NCI-H510A treated with DMSO at 0.1 percent for 48 hours (cell line): Measurements from ENCODE around the gene KCNMB2.

Experiments
- DNase-seq: peaks from one replicate; lab custom pipeline; 2025; lab: John Stamatoyannopoulos, UW

KCNMB2 gene

GRCh38 chr3:178569826-178570225 is 33.6 kb downstream of the KCNMB2 start:
- DNase-seq = no peak

GRCh38 chr3:178583963-178584575 is 47.8 kb downstream of the KCNMB2 start:
- peak; percentile 55 for DNase-seq

DNA sequence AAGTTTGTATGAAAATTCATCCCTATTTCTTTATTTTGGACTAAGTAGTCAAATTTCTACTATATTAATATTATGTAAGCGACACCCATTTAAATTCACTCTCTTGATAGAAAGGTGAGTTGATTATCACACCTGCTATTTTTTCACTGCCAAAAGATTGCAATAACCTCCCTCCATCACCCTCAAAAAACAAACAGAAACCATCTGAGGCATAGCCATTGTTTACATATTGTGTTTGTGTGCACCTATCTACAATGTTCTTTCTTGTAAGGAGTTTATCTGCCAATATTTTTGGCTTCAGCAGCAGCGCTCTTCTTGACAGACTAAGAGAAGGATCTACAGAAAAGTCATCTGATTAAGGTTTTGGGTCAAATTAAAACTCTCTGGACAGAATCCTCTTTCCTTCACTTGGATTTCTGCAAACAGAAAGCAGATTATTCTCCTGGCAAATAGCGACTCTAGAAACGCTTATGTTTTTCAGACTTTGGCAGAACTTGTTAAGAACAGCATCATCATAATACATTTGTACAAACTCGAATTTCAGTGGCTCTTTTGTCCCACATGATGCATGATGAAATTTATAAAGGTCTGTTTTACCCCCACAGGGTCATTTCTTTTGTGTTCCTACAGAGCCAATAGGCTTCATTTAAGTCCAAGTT is 48.6 kb downstream of the KCNMB2 start:
- DNase-seq = peak; percentile 31

DNA sequence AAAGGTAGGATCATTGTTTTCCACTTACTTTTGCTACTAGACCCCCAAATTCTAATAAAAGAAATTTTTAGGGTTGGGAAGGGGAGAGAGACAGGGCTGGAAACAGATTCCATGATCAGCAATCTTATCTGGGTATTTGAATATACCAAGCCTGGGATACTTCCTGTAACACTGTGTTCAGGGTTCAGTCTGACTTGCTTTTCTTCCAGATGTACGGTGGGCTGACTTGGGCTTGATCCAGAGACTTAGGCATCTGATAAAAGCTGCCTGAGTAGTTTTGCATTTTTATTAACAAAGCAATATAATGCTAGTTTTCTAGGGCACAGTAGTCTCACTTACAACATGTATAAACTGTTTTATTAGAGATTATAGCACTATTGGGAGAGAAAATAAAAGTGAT is 49.2 kb downstream of the KCNMB2 start:
- DNase-seq = no peak

DNA sequence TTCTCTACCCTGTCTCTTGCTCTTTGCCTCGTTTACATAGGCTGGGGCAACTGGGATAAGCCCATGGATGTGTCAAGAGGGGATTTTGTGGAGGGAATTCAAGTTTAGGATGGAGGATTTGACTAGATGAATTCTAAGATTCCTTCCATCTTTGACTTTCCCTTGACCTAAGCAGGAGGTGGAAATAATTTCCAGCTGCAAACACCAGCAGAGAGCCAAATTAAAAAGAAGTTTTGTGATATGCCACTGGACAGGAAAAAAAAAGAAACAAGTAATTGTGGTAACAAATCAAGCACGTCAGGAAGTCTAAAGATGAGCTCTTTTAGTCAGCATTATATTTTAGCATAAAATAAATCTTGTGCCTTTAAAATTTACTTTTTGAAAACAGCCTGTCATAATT is 49.8 kb downstream of the KCNMB2 start:
- DNase-seq = no peak

GRCh38 chr3:178588628-178589027 is 52.4 kb downstream of the KCNMB2 start:
- DNase-seq = no peak

DNA sequence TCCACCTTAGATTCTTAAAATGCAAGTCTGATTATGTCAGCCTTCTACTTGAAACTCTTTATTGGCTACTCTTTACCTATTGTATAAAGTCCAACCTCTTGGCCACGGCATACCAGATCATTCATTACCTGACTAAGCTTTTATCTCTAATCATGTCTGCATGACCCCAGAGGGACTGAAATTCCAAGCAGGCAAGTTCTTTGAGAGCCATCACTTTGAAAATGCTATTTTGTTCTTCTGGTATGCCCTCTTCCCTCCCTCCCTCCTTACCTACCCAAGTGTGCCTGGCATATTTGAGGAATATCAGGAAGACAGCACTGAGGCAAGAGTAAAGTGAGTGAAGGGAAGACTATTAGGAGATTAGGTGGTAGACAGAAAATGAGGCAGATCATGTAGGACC is 57.5 kb downstream of the KCNMB2 start:
- DNase-seq = no peak

DNA sequence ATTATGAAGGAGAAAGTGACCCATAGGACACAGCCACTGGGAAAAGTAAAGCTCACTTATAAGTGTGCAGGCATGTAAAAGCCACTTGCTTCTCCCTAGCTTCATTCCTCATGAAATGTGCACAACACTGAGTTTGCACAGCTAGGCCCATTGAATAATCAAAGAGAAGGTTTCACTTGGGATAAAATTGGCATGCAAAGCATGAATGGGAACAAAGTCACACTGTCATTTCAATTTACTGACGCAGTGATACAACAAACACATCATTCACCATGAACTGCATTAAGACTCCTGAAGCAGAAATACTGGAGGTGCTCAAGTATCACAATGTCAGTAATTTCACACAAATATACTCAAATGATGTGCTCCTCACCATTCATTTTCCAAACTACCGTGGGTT is 61.1 kb downstream of the KCNMB2 start:
- DNase-seq = no peak

GRCh38 chr3:178602856-178603255 is 66.6 kb downstream of the KCNMB2 start:
- peak; percentile 93 for DNase-seq

DNA sequence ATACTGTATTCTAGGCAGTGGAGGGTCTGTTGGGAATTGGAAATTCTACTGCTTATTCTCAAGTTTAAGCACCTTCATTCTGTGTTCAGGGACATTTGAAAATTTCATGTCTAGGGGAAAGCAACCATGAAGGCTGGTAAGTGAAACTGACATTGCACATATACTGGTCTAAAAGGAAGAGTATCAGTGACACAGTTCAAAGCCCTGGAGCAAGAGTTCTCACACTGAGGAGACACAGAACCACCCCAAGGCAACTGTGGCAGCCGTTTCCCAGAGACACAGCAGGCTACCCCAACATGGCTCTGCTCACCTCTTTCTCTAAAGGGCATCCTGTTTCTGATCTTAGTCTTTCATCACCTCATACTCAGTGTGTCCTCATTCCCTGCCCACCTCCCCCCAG is 67.5 kb downstream of the KCNMB2 start:
- no peak for DNase-seq

DNA sequence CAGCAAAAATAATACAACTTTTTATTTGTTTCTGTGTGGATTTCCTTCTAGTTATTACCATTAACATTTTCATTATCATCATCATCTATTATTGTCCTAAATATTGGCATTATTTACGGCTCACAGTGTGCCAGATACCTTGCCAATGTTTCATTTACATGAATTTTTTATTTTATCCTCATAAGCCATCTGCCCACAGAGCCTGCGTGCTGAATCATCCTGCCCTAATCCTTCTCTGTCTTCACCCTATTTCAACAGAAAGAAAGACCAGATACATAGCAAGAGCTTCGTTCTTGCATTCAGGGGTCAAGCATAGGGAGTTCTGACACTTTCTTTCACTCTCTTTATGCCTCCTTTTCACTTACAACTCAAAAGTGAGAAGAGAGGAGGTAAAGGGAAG is 82.0 kb downstream of the KCNMB2 start:
- DNase-seq = no peak

DNA sequence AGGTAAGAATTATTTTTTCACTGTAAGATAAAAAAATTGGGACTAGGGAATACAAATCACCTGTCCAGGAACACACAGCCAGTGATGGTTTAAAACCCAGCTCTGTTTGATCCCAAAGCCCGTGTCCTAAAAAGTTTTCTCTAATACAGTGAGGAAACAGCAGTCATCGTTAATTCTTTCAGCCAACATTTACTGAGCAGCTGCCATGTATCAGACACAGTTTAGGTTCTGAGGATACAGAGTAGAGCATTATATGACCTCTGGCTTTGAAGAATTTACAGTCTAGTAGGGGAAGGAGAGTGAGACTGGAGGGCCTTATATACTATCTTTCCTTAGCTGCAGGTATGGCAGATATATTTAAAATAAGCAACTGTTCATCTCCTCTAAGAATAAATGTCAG is 82.7 kb downstream of the KCNMB2 start:
- no peak for DNase-seq

DNA sequence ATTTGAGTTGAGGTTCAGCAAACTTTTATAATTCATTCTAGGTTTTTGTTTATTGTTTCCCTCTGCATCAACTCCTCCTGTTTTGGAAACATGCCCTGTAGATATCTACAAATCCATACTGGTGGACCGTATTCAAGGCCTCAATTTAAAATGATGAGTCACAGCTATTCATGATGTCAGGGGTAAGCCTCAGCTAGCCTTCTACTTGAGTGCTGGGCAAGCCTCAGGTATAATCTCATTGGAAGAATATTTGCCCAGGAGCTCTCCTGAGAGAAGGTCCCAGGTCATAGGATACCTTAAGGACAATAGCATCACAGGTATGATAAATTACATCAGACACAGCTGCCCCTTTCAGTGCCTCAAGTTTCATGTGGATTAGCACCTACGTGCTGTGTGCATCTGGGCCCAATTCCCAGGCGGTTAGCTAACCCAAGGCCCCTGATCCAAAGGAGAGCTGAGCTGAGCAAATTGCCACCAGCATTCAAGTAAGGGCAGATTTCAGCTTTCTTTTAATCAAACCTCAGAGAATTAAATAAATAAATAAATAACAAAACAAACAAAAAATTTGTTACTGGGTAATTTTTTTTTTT is 87.5 kb downstream of the KCNMB2 start:
- DNase-seq = peak; percentile 36

- no peak for DNase-seq
Observed at GRCh38 chr3:178624276-178624675, 88.0 kb downstream of the KCNMB2 start.

DNA sequence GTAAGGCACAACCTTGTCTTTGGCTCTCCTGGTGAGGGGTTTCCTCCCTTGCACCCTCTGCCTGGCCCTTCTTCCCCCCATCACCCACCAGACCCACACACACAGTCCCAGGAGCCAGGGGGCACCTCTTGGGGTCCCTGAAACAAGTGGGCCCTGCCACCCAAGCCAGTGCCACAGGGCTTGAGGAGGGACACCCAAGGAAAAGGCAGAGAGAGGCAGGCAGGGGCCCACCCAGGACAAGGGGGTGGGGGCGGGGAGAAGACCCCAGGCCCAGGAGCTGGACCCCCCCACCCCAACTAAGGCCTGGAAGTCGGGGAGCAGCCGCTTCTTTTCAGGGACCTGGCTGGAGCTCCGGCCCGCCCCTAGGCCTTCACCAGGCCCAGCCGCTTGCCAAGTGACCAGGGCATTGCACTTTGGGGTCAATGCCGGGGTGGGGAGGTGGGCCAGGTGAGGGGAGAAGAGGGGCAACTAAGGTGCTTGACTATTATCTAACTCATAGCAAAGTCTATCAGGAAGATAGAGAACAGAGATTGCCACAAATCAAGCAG is 88.9 kb downstream of the KCNMB2 start:
- DNase-seq = no peak

GRCh38 chr3:178628037-178628436 is 91.8 kb downstream of the KCNMB2 start:
- no peak for DNase-seq

GRCh38 chr3:178629430-178630178 is 93.4 kb downstream of the KCNMB2 start:
- peak; percentile 82 for DNase-seq

DNA sequence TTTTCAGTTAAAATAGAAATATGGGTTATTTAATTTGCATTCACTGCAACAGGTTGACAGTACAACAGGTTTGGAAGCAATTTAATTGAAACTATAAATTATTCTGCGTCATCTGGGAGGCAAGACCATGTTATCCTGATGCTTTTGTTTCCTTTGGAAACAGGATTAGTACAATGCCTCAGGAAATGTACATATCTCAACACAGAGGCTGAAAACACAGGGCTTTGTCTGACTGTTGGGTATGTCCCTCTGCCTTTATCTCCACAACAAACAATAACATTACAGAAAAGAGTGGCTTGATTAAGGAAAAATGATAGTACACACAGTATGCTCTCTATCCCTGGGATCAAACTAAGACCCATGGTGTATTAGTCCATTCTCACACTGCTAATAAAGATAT is 95.7 kb downstream of the KCNMB2 start:
- no peak for DNase-seq

GRCh38 chr3:178634975-178635374 is 98.7 kb downstream of the KCNMB2 start:
- peak; percentile 71 for DNase-seq

DNA sequence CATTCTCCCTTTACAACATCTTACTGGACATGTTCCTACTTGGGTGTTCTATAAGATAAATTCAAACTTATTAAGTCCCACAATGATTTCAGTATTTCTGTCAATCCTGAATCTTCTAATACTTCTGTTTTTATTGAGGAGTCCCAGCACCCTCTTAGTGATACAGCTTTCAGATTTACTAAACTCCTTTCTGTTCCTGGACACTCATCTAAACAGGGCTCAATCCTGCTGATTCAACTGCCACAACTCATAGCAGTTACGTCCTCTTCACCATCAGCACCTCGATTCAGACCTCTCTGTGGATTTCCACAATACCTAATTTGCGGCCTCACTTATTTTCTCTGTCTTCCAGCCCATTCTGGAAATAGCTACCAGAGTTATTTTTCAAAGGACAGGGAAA is 101.6 kb downstream of the KCNMB2 start:
- no peak for DNase-seq

DNA sequence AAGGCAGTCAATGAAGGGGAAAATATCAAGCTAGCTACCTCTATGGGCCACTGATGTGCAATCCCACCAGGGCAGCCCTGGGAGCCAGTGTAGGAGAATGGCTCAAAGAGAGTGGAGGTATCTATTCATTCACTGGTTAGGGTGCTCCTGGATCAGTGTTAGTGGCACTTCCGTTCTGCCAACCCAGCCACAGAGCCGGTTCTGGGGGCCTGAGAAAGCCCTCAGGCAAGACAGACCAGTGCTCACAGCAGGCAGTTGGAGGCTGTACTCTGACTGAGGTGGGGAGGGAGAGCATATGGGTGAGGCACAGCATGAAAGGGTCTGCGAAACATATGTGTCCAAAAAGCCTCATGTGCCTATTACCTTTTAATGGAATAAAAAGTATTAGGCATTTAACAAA is 109.3 kb downstream of the KCNMB2 start:
- no peak for DNase-seq

- no peak for DNase-seq
Observed at GRCh38 chr3:178646186-178646862, 110.1 kb downstream of the KCNMB2 start.
